ENCODE results near the gene CENPB. TPM values are rescaled to one million over a fixed set of nuclear protein-coding genes. Genes with fewer than 3 reads are reported as not detected.
A peak's percentile ranks its signal among the peaks of the same experiment; 100 is the strongest.

CENPB gene
- total and polyA plus RNA-seq, 10 of the 15 experiments (the other 5 are each of a cell fraction or from before 2014, with no cell fraction given) = 0.16 to 71.2 (median 14.0) TPM

GRCh38 chr20:3795511-3796468 lies 9.2 kb upstream of the CENPB start, which contains the start of gene CDC25B (continued):
- TF ChIP-seq GABPA (IDR thresholded peaks at IDR 0.05; ENCODE audit: low read depth) = no peak
- TF ChIP-seq TAF1 (IDR thresholded peaks at IDR 0.05; ENCODE audit: borderline replicate concordance, low read depth, low read length) = no peak; the same call in 1 of the 2 replicates
- no peak for TF ChIP-seq CHD4 (IDR thresholded peaks at IDR 0.05)
- peak; percentile 55; the same call in 1 of the 2 replicates for TF ChIP-seq BCL11A (IDR thresholded peaks at IDR 0.05; ENCODE audit: low read depth, low read length)
- no peak for TF ChIP-seq ELK1 (IDR thresholded peaks at IDR 0.05; ENCODE audit: low read depth, low read length)
- no peak for TF ChIP-seq MYB (IDR thresholded peaks at IDR 0.05; ENCODE audit: borderline replicate concordance, low read depth, low read length)
- no peak for TF ChIP-seq WRNIP1 (IDR thresholded peaks at IDR 0.05; ENCODE audit: borderline replicate concordance, low read depth, low read length)
- 0 out of 2 replicates have a peak, but pooled peaks have one; percentile 23 for TF ChIP-seq RCOR1 (conservative IDR thresholded peaks at IDR 0.05; ENCODE audit: low read depth, low read length)
- no peak for TF ChIP-seq NR2C1 (IDR thresholded peaks at IDR 0.05)
- no peak for TF ChIP-seq HSF1 (IDR thresholded peaks at IDR 0.05; ENCODE audit: low read depth, low read length)
